NCI-H1417 treated with DMSO at 0.1 percent for 48 hours (cell line): ENCODE results near the gene RGS1.
A peak's percentile ranks its signal among the peaks of the same experiment; 100 is the strongest.

Source experiments
- DNase-seq: peaks from one replicate; lab custom pipeline; 2025; lab: John Stamatoyannopoulos, UW

RGS1 gene

DNA sequence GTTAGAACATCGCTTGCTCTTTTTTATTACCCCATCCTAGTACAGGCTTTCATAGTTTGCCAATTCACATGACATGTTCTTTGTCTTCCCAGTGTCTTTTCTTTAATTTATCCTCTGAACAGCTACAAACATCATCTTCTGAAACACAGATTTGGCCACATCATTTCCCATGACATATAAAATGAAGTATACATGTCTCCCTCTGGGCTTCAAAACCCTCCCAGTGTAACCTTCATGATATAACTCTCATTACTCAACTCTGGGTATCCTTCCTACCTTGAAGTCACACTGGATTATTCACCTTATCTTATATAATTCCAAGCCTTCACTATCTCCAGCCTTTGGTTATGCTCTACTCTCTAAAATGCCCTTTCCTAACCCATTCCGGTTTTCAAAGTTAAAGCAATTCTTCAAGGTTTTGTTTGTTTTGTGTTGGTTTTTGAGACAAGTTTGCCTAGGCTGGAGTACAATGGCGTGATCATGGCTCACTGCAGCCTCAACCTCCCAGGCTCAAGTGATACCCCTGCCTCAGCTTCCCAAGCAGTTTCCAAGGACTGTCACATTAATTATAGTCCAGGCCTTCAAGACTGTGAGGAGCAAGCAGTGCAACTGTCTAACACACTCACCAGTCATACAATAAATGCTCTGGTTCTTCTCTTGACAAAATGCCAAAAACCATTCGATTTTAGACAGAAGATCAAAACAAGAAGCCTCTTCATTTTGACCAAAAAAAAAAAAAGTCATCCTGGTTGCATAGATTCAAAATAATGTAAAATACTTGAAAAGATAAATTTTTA is 5.8 kb downstream of the RGS1 start:
- no peak for DNase-seq

DNA sequence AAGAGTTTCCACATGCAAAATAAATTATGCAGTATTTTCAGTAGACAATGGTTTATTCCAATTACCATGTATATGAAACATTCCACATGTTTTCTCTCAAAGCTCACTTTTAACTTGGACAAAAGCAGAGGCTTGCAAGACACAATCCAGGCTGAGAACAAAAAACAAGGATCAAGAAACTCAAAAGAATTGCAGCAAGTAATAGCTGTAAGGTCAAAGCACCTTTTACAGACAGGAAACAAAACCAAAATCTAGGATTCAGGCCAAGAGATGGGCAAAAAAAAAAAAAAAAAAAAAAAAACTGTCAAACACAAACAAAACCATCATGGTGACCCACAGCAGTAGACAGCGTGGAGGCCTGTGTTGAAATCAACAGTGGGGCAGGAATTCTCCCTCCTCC is 9.3 kb downstream of the RGS1 start:
- DNase-seq = no peak

DNA sequence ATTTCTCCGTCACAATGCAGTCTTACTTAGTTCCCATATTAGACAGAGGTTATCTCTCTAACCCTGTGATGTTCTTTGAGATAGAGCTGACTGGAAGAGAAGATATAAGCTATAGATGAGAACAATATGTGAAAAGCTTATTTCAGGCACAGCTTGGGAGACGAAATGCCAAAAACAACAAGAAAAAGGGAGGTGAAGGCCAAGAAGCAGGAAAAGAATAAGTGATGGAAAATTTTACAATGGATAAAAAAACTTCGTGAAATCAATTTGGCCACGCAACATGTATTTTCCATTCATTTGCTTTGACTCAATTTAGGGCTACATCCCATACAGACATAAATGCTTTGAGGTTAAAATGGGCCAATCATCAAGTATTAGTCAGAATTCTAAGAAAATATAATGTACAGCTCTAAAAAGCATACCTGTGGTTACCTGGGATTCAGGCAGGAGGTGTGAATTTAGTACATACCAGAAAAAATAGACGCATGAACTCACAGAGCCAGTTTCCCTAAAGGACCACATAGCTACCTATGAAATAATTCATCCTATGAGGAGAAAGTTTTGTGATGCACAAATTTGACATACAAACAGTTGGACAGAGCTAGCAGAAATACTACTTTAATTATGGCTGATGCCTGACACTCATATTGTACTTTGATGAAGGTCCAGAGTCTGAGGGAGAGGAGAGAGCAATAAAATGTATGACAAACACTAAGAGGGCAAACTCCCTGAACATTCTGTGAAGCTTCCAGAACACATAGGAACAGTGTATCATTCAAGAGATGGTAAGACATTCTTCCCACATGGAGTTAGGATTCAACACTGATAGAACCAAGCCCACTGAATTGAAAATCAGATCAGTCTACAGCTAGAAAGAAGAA is 12.1 kb downstream of the RGS1 start:
- no peak for DNase-seq

DNA sequence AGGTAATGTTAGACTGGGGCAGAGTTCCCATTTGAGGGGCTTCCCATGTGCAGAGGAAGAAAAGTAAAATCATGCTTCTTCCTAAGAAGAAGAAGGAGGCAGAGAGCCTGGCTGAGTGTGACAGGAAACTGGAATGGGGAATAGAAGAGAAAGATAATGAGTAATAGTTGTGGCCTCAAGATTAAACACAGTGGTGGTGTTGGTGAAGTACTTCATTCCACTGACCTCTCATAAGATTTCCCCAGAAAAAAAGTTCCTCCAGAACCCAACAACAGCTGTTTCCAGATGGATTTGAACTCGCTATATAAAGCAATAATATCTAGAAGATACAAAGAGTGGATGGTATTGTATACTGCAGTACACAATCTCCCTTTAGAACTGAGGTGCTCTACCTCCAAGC is 13.0 kb downstream of the RGS1 start:
- no peak for DNase-seq

DNA sequence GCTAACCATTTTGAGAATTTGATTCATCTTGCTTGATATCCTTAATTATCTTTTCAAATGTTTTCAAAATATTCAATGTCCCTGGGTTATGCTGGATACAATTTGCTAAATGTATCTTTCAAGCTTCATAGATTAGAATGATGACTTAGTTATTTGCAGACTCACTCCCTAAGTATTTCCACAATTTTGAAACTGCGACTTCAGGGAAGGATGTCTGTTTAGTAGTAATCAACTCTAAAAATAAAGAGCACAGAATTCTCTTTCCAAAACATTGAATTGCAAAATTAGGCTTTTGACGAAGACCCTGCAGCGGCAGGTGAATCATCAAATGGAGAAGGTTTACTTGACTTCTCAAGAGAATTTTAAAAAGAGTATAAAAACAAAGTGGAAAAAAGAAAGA is 14.2 kb downstream of the RGS1 start:
- no peak for DNase-seq

DNA sequence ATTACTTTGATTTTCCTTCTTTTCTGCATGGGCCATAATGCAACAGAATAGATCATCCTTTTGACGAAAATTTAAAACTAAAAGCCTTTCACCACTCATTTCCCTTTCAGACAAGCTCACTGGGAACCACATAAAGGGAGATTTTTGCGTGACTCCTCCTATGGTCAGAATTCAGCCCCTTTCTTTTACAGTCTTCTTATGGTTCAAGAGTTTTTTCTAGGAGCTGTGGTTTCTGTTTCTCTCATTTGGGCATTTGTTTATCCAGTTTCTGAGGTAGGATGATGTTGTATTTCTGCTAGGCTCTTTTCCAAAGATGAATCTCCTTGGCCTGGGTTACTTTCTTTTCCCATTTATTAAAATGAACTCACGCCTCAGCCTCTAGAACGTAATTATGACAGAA is 16.9 kb downstream of the RGS1 start:
- no peak for DNase-seq

DNA sequence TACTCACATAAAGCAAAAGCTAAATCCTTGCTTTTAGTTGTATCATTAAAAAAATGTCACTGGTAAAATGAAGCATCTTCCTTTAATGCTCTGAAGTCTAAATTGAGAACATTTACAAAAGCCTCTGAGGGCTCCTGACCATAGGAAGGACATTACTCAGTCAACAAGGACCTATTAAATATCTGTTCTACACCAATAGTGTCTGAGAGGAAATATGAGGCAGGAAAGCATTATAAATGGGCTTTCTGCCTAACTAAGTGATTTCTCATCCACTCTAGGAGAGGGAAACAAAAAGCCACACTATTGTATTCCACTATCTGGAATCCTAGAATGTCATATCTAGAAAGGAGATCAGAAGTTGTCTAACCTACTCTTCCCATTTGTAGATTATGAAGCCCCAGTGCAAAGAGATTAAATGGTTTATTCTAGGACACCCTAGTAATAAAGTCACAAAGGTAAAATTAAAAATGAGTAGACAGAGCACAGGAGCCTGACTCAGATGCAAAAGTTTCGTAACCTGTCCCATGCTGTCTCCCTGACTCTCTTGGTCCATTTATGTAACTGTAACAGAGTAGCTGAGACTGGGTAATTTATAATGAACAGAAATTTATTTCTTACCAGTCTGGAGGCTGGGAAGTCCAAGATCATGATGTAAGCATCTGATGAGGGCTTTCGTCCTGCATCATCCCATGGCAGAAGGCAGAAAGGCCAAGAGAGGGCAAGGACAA is 17.6 kb downstream of the RGS1 start:
- no peak for DNase-seq

DNA sequence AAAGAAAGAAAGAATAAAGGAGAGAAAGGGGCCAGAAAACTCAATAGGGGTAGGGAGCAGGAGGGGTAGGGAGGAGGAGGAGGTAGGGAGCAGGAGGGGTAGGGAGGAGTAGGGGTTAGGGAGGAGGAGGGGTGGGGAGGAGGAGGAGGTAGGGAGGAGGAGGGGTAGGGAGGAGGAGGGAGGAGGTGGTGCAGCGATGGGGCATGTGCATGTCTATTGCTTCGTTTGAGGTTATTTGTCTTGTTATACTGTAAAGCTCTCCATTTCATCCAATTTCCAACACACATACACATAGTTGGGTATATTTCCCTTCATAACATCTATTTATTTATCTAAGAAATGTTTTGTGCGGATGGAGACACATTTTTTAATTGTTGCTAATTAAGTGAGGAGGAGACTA is 19.7 kb downstream of the RGS1 start:
- no peak for DNase-seq

DNA sequence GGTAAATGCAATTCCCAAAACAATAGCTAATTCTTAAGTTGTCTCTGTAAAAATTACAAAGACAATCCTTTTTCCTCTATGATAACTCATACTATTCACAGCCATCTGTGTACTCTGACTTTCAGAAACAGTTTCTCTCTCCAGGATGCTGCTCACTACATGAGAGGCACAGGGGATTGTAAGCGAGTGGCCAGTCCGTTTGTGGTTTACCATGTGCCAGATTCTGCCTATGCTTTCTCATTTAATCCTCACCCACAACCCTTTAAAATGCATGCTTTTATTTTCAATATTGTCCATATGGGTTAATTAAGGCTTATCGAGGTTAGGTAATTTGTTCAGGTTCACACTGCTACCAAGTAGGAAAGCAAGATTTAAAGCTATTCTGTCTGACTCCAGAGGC is 23.0 kb downstream of the RGS1 start:
- DNase-seq = no peak

DNA sequence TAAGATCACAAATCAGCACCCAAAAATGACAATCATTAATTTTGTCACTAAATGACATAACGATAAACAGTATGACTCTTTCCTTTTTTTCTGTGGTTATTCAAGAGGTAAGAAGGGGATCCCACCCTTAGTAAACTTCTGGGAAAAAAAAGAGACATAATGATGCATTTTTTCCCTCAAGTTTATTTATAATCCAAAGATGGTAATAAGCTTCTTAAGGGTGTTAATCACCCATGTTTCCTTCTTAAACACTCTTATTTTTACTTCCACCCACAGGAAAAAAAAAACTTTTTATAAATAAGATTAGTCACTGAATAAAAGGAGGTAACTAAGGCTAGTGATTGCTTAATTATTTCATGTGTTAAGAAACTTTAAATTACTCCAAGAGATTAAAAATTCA is 24.7 kb downstream of the RGS1 start:
- DNase-seq = no peak

DNA sequence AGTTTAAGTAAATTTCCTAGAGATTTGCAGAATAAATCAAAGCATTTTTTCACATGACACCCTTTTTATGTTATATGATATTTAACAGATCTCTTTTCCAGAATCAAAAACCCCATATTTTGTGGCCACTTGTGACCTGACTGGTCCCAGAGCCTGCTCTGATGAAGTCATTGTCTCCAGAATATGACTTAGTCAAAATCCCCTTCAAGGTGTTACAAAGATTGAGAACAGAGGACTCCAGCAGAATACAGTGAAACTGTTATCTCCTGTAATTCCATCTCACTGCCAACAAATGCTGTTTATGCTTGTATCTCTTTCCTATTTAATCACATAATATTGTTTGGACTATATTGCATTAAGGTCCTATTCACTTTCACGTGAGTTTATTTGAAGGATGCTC is 25.6 kb downstream of the RGS1 start:
- no peak for DNase-seq

DNA sequence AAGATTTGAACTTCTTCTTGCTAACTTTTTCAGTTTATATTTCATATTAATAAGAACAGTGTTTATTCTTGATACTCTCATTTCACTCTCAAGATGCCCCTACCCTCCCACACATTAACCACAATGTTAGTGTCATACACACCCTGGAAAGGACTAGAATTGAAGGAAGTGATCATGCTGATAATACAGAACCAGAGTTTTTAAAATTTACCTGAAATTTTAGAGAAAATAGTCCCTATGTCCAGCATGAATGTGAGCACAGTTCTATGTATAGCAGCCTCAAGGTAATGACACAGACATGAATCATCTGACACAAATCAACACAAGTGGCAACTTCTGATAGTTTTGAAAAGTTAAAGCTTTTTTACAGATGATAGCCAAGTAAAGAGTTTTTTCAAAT is 26.0 kb downstream of the RGS1 start:
- no peak for DNase-seq

DNA sequence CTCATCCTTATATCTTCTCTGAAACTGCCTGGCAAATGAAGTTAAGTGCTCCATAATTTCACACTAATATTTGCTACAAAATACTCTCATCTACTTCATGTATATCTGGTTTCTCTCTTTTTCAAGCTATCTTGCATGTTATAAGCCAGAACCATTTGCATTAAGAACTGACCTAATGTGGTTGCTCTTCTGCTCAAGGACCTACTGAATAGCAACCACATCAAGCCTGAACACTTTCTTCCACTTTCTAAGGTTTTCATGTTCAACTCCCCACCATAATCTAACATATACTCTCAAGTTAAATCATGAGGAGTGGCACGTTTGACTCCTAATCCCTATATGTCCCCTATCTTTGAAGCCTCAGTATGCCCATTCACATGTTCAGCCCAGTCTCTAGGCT is 27.2 kb downstream of the RGS1 start:
- DNase-seq = no peak

DNA sequence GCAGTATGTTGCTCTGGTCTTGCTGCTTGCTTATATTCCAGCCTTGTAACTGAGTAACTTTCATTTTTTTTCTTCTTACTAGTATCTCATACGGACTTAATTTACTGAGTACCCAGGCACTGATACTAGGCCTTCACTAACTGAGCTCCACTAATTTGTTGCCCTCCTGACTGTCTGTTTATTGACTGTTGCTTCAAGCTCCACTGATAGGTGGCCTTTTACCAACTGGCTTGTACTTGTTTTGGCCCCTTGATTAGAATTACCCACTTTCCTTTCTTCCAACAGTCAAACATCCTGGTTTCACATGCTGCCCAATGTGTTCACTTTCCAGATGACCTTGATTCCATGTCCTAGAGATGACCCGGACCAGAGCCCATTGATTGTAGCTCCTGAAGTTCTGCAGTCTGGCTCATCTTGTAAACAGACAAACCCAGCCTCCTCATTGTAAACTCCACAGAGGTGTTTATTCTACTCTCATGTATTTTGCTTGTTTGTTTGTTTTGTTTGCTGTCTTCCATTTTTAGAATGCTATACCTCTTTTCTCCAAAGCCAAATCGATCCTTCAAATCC is 27.7 kb downstream of the RGS1 start:
- no peak for DNase-seq

DNA sequence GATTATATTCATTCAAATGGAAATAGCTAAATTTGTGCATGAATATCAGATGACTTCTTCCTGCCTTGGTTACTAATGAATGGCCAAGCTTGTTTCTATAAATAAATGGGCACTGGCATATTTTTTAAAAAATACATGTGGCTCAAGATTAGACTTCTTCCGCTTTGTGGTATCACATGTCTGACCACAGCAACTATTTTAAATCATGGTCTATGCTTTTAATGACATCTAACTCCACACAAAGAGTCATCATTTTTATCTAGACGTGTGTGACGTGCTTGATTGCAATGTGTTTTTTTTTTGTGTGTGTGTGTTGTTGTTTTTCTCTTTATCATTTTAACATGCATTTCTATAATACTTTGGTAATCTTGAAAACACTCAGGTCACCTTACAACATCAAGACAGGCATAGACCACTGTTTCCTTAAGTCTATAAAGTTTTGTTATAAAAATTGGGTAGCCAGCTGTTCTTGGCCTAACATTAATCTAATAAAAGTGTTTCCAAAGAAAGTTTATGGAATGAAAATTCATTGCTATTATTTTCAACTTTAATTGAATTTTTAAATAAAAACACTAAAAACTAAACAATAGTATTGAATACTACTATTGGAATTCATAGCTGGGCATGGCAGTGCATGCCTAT is 29.5 kb downstream of the RGS1 start:
- no peak for DNase-seq

DNA sequence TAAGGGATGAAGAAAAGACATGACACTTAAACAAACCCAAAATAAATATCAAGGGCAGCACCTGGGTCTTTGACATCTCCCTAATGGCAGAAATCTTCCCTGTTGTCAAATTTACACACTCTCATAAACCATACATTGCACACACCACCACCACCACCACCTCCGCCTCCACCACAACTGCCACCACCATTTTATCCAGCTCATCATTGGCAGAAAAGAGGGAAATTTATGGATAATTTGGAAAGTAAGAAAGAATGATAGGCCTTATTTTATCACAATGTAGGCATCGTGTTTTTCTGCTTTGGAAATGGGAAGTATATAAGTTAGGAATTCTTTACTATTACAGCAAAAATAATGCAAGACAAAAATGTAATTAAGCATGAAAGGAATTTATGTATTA is 33.1 kb downstream of the RGS1 start:
- no peak for DNase-seq

DNA sequence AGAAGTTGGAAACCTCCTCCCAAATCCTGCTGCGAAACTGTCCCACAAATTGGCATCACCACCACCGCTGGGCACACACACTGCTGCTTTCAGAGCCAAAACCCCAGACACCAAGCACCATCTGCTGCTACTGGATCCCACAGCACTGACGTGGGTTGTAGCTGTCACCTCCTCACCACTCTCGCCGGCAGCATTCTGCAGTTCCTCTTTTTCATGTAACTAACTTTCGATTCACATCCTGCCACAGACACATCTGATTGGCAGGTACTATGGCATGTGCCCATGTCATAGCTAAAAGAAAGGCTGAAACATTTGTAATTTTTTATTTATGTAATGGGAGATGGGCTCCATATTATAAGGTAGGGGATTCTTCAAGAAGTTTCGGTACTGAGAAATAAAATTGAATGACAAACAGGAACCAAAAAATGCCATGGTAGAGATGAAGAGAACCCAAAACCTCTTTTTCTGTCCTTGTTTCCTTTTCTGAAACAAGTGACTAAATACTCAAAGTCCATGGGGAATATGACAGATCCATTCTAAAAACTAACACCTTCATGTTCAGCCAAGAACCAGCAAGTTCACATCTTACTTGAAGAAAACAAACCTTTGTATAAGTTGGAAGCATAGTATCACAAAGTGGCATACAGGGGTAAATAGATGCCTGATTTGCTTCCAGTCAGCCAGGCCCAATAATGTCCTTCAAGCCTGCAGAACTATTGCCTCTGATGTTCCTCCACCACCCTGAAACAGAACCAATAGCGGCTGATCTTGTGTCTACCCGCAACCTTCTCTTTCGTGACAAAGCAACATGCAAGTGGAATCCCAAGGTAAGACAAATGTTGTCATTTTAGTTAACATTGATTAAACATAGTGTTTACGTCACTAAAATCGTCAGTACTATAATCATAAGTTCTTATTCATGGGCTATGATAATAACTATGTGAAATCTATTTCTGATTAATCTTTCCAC is 33.8 kb downstream of the RGS1 start:
- no peak for DNase-seq

DNA sequence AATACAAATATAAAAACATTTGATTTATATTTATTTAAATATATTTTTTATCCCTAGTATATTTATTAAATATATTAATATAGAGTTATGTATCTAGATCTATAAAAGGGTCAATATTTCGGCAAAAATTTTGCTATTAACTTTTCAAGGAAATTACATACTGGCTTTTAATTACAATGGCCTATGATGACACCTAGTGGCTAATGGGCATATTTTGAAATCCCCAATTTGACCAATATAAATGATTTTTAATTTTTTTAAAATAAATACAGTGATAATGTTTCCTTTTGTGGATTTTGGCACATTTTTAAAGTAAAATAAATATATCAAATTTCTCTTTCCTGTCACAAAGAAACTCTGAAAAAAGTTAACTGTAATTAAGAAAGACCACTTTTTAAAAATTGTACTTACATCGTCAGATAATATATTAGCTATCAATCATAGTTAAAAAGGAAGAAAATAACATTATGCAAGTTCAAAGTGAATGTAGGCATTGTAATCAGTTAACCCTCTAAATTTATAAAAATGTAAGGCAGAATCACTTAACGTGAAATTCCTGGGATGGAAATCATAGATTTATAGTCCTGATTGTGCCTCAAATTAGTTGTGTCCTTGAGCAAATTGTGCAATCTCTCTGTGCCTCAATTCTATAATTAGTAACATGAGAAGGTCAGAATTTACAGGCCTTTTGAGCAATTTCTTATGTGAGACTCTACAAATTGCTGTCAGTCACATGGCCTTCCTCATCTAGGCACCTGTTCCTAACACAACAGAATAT is 34.7 kb downstream of the RGS1 start:
- DNase-seq = peak; percentile 14

DNA sequence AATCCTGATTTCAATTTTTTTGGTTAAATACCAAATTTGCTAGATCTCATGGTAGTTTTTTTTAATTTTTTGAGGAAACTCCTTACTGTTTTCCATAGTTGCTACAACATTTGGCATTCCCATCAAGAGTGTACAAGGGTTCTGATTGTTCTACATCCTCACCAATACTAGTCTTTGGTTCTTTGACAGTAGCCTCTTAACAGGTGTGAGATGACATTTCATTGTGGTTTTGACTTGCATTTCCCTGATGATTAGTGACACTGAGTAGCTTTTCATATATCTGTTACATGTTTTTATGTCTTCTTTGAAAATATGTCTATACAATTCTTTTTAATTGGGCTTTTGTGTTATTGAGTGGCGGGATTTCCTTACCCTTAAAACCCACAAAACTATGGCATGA is 39.5 kb downstream of the RGS1 start:
- no peak for DNase-seq

DNA sequence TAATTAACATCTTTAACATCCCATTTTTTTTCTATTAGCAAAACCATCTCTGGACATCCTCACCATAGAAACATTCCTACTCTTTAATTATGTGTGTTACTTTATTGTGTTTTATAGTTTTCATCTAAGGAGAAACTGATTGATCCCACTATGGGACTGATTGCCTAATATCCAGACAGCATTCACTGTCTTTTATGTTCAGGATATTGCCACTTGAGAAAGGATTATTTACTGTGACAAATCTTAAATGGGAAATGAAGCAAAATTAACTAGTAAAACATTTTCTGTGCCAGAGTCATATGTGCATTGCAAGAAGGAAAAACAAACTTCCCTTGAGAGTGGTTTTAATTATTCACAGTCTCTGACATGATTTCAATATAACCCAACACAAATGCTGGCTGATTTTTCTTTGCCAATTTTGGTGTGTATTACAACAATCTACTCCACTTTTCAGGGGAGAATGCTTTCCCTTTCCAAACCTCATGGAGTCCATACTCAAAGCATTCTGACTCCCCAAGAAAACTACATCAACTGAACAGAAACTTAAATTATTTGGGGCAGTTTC is 44.6 kb downstream of the RGS1 start:
- no peak for DNase-seq
